H54 (cell line): ENCODE data around the gene AOX1.
"Not testable (repeated sequence)": the region's sequence is repeated elsewhere in the genome, so short reads cannot be mapped to it uniquely, and the experiment has no call there.

Experiments used
- DNase-seq: peaks from one replicate; pipeline ENCODE4 v3.0.0; 2011; ENCODE audit warnings: low spot score, mixed read lengths; ENCODE audit not compliant: insufficient read length
- FAIRE-seq: peaks from 3 replicates; lab custom pipeline; 2011; peaks lifted over from hg19 to GRCh38; lab: Jason Lieb, UNC
- POLR2A ChIP-seq: IDR thresholded peaks from 2 replicates; pipeline ENCODE4 v1.6.1; 2011; ENCODE audit warnings: low read depth, mild to moderate bottlenecking, low read length

AOX1 gene

DNA sequence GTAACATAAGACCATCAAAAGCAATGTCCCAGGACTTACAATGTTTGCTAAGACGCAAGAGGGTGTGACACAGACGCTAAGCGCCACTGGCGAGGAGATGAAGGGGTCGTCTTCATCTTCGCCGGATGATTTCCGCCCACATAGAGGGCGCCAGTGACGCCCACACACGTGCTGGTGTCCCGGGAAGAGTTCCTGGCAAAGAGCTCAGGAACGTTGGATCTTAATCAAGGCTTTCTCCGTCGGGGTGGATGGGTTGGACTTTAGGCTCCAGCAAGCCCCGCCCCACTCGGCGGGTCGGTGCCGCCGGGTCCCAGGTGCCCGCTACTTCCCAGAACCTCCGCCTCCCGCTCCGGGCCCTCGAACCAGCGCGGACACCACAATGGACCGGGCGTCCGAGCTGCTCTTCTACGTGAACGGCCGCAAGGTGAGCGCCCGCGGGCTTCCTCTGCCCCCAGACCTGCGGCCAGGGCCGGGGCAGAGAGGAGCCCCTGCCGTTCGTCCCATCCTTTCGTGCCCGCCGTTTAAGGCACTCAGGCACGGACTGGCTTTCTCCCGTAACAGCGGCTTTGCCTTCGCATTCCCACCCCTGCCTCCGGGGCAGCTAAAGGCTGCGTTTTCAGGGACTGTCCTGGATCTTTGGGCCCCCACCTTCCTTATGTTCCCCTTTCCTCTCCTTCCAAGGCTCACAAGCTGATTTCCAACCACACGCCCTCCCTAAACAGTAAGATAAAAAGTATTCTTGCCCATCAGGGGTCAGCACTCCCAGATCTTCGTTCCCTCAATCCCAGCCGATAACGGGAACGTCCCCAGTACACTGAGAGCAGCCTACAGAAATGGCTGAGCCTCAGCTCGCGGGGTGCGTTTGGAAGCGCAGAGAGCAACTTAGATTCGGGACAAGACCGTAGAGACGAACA lies at the start of gene AOX1:
AOX1 (plus strand) TSS at position 285 of the 914 bp plus-strand sequence; CDS start at position 380, 95 bp downstream.
- no peak for FAIRE-seq
- no peak for DNase-seq
- no peak for TF ChIP-seq POLR2A

DNA sequence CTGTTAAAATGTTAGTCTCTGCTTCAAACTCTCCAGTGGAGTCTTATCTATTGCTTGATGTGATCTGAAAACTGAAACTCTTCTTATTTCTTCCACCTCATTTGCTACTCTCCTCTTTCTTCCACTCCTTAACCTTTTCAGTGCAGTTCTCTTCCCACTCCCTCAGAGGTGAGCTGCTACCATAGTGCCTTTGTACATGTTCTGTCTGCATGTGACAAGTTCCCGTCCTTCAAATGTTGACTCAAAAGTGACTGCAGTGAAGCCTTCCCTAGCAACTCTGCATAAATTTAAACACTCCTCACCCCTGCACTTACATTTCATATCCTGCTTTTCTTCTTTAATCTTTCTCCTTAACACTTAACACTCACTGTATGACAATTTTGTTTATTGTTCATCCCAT lies 47.7 kb upstream of the AOX1 start:
- no peak for TF ChIP-seq POLR2A
- no peak for DNase-seq
- peak; percentile 38 for FAIRE-seq

DNA sequence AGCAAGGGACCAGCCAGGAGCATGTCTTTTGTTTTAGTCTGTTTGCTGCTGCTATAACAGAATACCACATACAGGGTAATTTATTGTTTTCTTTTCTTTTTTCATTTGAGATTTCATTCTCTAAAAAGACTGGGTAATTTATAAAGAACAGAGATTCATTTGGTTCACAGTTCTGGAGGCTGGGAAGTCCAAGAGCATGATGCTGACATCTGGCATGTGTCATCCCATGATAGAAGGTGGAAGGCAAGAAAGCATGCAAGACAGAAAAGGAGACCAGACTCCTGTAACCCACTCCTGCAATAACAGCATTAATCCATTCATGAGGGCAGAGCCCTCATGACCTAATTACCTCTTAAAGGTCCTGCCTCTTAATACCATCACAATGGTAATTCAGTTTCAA lies 45.0 kb upstream of the AOX1 start:
- FAIRE-seq, result no peak
- TF ChIP-seq POLR2A, result no peak

DNA sequence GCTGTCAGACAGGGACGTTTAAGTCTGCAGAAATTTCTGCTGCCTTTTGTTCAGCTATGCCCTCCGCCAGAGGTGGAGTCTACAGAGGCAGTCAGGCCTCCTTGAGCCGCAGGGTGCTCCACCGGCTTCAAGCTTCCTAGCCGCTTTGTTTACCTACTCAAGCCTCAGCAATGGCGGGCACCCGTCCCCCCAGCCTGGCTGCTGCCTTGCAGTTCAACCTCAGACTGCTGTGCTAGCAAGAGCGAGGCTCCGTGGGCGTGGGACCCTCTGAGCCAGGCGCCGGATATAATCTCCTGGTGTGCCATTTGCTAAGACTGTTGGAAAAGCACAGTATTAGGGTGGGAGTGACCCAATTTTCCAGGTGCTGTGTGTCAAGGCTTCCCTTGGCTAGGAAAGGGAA lies 19.2 kb upstream of the AOX1 start:
- not testable (repeated sequence) for FAIRE-seq, DNase-seq

More for the DNA sequence above, 45.0 kb upstream of the AOX1 start:
- no peak for DNase-seq

DNA sequence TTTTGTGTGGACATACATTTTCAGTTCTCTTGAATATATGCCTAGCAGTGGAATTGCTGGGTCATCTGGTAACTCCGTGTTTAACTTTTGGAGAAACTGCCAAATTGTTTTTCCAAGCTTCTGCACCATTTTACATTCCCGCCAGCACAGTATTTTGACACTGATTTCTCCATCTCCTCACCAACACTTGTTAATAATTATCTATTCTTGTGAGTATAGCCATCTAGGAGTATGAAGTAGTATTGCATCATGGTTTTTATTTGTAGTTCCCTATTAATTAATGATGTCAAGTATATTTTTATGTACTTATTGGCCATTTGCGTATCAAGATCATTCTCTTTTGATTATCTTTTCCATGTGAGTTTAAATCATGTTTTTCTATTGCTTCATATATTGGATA lies 17.9 kb upstream of the AOX1 start:
- DNase-seq (no peak), FAIRE-seq (no peak)
- TF ChIP-seq POLR2A, result no peak

DNA sequence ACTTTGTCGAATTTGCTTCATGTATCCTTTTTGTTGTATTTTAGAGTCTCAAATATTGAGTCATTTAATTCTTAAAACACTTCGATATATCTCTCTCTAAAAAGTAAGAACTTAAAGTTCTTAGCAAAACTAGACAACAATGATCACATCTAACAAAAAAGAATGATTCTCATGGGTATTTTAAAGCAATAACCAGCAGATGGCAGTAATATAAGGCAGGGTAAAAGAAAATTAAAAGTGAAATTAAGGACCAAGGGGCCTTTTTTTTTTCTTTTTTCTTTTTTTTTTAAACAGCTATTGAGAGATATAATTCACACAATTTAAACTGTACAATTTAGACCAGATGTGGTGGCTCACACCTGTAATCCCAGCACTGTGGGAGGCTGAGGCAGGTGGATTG lies 9.9 kb upstream of the AOX1 start:
- no peak for DNase-seq
- FAIRE-seq, result no peak
- TF ChIP-seq POLR2A, result no peak

DNA sequence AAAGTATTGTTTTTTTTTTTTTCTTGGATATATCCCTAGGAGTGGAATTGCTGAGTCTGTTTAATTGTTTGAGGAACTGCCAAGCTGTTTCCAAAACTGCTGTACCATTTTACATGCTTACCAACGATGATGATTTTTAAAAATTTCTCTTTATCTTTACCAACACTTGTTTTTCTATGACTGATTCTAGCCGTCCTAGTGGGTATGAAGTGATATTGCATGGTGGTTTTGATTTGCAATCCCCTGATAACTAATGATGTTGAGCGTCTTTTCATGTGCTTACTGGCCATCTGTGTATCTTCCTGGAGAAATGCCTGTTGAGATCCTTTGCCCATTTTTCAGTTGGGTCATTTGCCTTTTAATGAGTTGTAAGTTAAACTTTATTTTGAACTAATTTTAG lies 8.8 kb upstream of the AOX1 start:
- DNase-seq, result no peak
- FAIRE-seq, result no peak
- no peak for TF ChIP-seq POLR2A

DNA sequence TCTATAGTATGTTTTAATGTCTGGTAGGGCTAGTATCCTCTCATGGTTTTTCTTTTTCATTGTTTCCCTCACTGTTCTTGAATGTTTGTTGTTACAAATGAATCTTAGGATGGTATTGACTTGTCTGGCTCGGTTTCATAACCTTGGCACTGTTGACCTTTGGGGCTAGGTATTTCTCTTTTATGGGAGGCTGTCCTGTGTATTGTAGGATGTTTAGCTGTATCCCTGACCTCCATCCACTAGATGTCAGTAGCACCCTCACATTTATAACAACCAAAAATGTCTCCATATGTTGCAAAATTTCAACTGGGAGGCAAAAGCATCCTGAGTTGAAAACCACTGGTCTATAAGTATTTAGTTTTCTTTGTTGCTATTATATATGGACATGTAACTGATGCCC lies 7.0 kb upstream of the AOX1 start:
- peak; percentile 66 for FAIRE-seq
- no peak for DNase-seq
- no peak for TF ChIP-seq POLR2A

DNA sequence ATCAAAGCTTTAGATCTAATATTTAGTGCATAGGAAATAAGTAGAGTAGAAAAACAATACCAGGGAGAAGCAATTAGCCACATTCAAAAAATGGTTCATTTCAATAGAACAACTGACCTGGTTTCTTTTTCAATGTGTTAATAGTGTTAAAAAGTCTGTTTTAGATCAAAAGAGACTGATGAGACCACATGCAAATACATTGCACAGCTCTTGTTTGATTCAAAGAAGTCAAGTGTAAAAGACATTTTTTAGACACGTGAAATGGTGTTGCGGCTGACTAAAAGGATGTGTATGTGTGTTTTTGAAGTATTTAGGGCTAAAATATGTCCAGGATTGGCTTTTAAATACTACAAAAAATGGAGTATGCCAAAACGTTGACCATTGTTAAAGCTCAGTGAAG lies 1.2 kb upstream of the AOX1 start:
- DNase-seq (no peak), FAIRE-seq (no peak)
- TF ChIP-seq POLR2A, result no peak

DNA sequence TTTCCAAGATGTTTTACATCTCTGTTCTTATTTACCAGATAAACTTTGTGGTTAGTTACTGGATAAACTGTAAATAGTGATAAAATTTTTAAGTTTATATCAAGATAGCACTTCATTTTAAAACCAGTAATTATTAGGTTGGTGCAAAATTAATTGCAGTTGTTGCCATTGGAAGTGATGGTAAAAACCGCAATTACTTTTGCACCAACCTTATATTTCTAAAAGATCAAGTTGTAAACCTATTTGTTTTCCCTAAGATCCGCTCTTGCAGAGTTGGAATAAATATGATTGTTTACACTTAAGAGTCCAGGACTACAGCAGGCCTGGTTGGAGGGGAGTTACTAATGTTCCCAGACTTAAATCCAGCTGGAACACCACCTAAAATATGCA lies 479 bp upstream of the AOX1 start:
- FAIRE-seq (no peak), DNase-seq (no peak)
- TF ChIP-seq POLR2A, result no peak

DNA sequence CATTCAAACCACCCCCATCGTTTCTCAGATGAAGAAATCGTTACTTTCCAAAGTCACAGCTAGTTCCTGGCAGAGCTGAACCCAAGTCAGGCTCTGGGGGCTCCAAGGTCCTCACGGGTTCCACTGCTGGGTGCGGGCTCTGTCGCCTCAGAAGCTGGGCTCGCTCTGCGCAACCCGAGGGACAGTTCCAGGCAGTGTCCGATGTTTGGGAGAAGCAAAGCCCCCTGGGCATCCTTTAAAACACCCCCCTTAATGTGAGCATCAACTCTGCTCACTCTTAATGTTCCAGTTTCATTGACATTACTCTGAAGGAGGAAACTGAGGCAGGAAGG lies 796 bp downstream of the AOX1 start:
- DNase-seq, result no peak
- TF ChIP-seq POLR2A, result no peak

DNA sequence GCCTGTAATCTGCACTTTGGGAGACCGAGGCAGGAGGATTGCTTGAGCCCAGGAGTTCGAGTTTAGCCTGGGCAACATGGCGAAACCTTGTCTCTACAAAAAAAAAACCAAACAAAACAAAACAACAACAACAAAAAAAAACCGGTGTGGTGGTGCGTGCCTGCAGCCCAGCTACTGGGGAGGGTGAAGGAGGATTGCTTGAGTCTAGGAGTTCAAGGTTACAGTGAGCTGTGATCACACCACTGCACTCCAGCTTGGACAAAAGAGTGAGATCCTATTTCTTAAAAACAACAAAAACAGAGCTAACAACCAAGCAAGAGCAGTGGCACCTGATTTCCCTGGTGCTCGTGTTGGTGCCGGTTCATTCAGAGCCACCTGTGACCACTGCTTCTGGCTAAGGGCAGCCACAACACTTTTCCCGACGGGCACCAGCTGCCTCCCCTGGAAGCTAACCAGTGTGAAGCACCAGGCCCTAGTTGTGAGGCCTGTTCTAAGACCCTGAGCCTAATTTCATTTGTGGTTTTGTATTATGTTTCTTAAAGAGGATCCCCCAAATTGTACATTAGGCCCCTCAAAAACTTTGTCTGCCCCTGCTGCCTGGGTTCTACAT lies 1.3 kb downstream of the AOX1 start:
- TF ChIP-seq POLR2A, result no peak
- FAIRE-seq, result no peak

More for the DNA sequence above, 796 bp downstream of the AOX1 start:
- FAIRE-seq, result no peak

DNA sequence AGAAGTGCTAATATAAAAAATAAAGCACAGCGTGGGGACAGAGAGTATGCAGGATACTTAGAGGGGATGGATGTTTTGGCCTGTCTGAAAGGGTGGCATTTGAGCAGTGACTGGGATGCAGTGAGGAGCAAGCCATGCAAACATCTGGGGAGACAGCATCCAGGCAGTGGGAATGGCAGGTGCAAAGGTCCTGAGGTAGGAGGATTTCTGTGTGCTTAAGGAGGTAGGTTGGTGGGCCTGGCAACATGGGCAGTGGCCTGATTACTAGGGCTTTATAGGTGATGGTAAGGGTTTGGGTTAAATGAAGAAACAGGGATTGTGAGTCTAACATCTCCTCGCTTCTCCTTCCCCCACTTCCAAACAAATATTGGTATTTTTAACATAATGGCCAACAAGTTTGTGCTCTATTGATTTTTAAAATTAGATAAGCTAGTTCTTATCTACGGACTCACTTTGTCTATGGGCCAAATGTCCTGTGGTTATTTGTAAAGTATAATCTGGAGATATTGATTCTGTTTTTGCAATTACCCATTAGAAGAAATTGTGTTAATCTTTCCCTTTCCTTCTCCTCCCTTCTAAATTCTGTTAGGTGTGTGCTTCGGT lies 2.4 kb downstream of the AOX1 start:
- no peak for FAIRE-seq
- no peak for TF ChIP-seq POLR2A
- no peak for DNase-seq

More for the DNA sequence above, 1.3 kb downstream of the AOX1 start:
- no peak for DNase-seq

DNA sequence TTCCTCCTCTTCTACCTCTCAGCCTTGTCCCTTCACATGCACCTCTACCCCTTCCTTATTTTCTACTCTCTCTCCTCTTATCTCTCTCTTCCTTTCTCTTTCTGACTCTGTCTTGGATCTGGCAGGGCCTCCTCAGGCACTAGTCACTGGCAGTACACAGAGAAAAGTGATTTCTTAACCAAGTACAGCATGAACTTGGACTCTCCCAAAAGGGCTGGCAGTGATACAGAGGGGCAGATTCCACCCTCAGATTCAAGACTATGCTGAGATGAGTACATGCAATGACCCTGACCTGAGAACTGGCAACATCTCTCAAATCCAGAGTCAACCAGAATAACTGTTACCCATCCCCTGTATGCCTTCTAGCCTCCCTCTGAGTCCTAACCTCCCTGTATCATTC lies 4.3 kb downstream of the AOX1 start:
- FAIRE-seq (no peak), DNase-seq (no peak)
- TF ChIP-seq POLR2A, result no peak
